Rectal smooth muscle tissue (tissue), 1 donor: ENCODE measurements around the gene HPS1.

Experiments used
- H3K27ac ChIP-seq: one replicate; pipeline ENCODE4 v1.7.0; 2013; ENCODE audit warnings: low read depth, low read length, inconsistent platforms
- H3K27me3 ChIP-seq: one replicate; pipeline ENCODE4 v1.7.0; 2013; ENCODE audit warnings: low read length; ENCODE audit not compliant: control insufficient read depth, insufficient read depth
- H3K36me3 ChIP-seq: one replicate; pipeline ENCODE4 v1.7.0; 2013; ENCODE audit warnings: low read length; ENCODE audit not compliant: control insufficient read depth, insufficient read depth
- H3K4me1 ChIP-seq: one replicate; pipeline ENCODE4 v1.7.0; 2013; ENCODE audit warnings: low read length; ENCODE audit not compliant: control insufficient read depth, insufficient read depth
- H3K4me3 ChIP-seq: one replicate; pipeline ENCODE4 v1.7.0; 2013; ENCODE audit warnings: low read length
- H3K9ac ChIP-seq: one replicate; pipeline ENCODE4 v1.7.0; 2013; ENCODE audit warnings: low read length

HPS1 gene

DNA sequence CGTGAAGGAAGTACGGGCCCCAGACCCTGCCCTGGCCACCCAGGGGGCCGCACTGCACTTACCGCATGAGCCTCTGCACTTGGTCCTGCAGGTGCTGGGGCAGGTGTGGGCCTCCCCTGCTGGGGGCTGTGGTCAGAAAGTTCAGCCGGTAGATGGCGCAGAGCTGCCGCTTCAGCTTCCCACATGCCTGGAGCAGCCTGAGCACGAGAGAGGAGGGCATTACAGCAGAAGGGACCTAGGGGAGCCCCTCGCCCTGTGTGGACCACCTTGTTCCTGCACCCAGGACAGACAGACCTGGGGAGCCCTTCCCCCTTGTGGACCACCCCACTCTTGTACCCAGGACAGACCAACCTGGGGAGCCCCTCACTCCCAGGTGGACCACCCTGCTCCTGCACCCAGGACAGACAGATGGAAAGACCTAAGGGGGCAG, 23.0 kb downstream of the HPS1 start:
- Histone ChIP-seq H3K4me3 (no peak overlapping the region), H3K9ac (no peak overlapping the region), H3K27me3 (no peaks in the 10 kb centered on the region), H3K36me3 (peaks cover 18% of the 10 kb centered on the region), H3K4me1 (no peaks in the 10 kb centered on the region), H3K27ac (no peak overlapping the region)

DNA sequence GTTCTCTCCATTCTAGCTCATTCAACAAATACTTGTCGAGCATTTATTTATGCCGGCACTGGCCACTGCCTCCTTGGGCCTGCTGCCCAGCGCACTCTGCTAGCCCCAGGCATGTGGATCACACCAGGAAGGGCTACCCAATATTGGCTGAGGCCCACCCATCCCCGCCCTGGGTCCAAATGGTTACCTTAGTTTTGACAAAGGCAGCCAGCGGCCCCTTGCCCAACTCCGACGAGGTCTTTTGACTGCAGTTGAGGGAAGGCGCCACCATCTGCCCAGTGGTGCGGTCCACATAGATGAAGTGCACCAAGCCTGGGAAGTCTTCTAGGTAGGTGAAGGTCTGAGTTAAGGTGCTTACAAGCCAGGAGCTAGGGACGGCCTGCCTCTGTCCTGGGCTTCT, 24.6 kb downstream of the HPS1 start:
- H3K4me1 ChIP-seq: no peaks in the 10 kb centered on the region
- no peak overlapping the region for H3K27ac ChIP-seq
- H3K36me3 ChIP-seq: peaks cover 25% of the 10 kb centered on the region
- H3K4me3 ChIP-seq: no peak overlapping the region
- H3K27me3 ChIP-seq: no peaks in the 10 kb centered on the region
- H3K9ac ChIP-seq: no peak overlapping the region

DNA sequence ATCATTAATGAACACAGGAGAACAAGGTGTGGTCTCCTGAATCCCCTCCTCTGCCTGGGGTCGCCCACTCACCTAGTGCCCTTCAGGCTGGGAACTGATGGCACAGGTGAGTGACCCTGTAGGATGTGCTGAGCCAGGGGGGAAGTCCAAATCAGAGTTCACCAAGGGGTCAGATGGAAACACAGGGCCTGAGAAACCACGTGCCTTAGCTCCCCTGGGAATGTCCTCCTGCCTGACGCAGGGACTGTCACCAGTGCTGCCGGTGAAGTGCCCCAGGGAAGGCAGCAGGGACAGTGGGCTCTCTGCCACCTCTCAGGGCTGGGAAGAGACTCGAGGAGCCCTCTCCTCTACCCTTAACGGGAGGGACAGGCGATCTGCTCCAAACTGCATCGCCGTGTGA, 25.9 kb downstream of the HPS1 start:
- peaks cover under 1% of the 10 kb centered on the region for H3K4me1 ChIP-seq
- no peak overlapping the region for H3K27ac ChIP-seq
- peaks cover 27% of the 10 kb centered on the region for H3K36me3 ChIP-seq
- no peaks in the 10 kb centered on the region for H3K27me3 ChIP-seq
- no peak overlapping the region for H3K4me3 ChIP-seq
- H3K9ac ChIP-seq: no peak overlapping the region

DNA sequence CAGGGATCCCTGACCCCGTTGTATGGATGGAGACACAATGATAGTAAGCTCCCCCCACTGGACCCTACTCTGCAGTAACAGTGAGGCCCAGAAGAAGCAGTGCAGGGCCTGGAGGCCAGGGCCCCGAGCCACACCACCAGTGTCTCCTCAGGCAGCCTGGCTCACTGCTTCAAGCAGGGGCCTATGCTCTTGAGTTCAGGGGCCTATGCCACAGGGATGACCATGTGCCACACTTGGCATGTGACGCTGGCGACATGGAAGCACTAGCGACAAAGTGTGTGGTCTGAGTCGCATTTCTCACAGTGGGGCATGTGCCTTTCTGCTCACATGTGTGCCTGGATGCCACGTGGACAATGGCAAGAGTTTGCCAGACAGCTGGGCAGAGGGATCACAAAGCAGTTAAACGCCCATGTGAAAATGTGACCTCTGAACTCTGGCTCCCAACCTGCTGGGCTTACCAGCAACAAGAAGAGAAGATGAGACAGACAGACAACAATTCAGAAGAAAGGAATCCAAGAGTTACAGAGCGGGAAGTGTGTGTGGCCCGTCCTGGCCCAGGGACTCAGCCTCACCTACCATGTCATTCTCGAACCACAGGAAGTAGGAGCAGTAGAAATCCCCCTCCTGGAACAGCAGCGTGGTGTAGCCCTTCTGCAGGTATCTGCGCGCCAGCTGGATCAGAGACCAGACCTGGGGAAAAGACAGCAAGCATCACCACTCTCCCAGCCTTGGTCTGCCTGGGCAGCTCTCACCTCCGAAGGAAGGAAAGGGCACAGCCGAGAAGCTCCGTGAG, 27.1 kb downstream of the HPS1 start:
- Histone ChIP-seq H3K27me3 (no peaks in the 10 kb centered on the region), H3K27ac (no peak overlapping the region), H3K36me3 (peaks cover 25% of the 10 kb centered on the region)

DNA sequence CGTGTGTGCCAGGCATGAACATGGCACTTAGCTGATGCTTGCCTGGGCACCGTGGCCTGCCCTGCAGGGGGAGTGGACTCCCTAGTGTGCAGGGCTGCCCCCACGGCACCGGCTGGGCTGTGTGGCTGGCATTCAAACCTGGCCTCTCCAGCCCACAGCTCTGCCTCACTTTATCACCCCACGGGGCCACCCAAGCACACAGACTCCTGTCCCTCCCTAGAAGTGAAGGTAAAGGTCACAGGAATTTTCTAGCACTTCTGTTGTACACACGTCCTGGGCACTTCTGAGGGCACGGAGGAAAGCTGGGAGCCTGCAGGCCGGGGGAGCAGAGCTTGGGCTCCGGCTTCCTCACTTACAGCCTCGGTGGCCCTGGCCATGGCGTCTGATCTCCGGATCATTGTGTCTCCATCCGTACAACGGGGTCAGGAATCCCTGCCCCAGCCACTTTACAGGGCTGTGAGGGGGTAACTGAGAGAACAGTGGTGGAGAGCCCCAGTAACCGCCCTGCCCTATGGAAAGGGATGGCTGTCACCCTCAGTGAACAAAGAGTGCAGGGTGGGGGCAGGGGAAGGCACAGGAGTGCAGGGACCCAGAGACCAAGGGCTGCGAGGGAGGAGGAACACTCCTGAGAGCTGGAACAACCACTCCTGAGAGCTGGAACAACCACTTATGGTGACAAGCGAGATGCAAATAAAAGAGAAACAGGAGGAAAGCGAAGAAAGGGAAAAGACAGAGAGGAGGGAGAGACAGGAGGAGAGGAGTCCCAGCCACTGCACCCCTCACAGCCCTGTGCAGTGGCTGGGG, 27.9 kb downstream of the HPS1 start:
- Histone ChIP-seq H3K9ac (no peak overlapping the region), H3K36me3 (peaks cover 25% of the 10 kb centered on the region), H3K27ac (no peak overlapping the region), H3K4me3 (no peak overlapping the region), H3K27me3 (no peaks in the 10 kb centered on the region), H3K4me1 (peaks cover 7% of the 10 kb centered on the region)

More for the DNA sequence above, 27.1 kb downstream of the HPS1 start:
- Histone ChIP-seq H3K9ac (no peak overlapping the region), H3K4me3 (no peak overlapping the region), H3K4me1 (peaks cover 7% of the 10 kb centered on the region)

DNA sequence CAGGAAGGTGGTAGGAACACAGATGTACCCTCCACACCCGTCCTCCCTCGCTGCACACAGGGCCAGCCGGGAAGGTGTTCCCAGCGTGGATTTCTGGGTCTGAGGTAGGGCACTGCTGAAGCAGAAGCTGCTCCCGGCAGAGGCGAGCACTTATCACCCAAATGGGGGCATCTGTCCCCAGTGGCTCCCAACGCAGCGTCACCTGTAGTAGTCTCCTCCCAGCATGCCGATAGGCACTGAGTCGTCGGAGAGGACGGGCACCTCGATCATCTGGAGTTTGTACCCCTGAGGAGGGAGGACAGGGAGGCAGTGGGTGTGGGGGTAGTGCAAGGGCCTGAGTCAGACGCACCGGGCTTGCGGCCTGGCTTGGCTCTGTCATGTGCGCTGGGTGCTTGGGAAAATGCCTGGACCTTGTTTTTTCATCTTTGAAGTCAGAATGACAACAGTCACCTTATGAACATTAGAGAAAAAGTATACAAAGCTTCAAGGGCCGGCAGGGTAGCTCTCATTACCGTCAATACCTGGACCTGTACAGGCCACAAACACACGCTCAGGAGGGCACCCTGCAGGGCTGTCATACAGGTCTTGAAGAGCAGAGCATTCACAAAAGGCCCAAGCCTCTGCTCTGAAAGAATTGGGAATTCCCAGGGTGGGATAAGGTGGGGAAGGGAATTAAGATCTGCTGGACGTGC, 28.6 kb downstream of the HPS1 start:
- Histone ChIP-seq H3K36me3 (peaks cover 25% of the 10 kb centered on the region), H3K4me1 (peaks cover 7% of the 10 kb centered on the region), H3K27ac (no peak overlapping the region), H3K4me3 (no peak overlapping the region), H3K27me3 (no peaks in the 10 kb centered on the region), H3K9ac (no peak overlapping the region)

DNA sequence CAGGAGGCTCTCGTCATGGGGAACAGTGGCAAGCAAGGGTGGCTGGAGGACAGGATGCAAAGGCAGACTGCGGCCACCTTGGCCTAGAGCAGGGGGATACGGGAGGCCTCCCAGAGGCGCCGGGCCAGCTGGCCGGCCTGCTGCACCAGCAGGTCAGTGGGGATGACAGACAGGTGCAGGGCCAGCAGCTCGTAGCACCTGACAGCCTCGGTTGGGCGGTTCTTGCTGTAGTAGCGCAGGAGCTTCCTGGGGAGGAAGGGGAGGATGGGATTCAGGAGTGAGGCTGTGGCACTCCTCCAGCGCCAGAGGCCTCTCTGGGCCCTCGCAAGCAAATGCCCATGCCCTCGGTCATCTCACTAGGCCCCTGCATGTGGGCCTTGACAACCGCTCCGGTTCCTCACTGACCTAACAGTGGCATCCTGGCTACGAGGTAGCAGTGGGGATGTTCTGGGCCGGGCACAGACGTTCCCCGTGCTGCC, 29.2 kb downstream of the HPS1 start:
- Histone ChIP-seq H3K4me3 (no peak overlapping the region), H3K27ac (no peak overlapping the region), H3K27me3 (no peaks in the 10 kb centered on the region), H3K9ac (no peak overlapping the region), H3K36me3 (peaks cover 25% of the 10 kb centered on the region), H3K4me1 (peaks cover 7% of the 10 kb centered on the region)

DNA sequence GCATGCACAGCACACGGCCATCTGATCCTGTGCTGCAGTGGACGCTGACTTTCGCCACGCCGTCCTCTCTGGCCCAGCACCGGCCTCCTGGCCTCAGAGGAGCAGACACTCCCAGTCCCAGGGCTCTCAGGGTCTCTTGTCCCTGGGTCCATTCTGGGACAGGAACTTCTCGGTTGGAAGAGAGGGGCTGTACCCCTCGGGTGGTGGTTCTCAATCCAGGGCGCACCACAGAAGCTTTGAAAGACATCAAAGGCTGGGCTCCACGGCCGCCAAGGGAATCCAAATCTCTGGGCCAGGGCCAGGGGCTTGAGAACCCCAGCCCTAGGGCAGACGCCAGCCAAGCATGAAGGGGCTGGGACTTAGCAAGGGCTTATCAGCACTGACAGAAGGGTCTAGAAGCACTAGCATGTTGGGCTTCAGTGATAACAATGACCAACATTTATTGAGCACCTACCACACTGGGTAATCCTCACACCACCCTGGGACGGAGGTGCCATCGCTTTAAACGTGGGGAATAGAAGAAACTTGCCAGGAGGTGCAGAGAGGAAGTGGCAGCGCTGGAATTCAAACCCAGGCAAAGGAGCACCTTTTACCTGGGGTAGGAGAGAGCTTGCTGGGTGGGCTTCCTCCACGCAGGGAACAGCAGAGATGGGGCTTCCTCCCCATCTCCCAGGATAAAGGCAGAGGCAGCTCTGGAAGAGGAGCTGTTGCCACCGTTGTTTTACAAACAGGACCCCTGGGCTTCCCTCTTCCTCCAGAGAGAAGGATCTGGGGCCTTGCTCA, 29.9 kb downstream of the HPS1 start:
- Histone ChIP-seq H3K27ac (no peak overlapping the region), H3K36me3 (peaks cover 25% of the 10 kb centered on the region)

DNA sequence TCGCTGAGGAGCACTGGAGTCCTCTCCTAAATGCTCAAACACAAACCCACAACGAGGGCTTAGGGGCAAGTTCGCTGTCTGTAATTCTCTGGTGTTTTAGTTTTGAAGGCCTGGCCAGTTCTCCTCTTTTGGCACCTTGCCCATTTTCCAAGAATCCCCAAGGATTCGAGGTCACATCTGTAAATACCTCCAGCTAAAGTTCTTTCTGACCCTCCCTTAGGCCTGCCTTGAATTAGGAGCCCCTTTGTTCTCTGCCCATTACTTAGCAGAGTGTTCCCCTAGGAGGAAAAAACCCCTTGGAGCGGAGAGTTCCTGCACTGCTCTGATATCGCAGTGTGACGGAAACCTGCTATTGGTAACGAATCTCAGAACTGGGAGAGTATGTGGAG, 31.0 kb downstream of the HPS1 start:
- Histone ChIP-seq H3K4me1 (peaks cover 7% of the 10 kb centered on the region), H3K36me3 (peaks cover 22% of the 10 kb centered on the region), H3K9ac (no peak overlapping the region), H3K27ac (peak overlapping the region; percentile 76), H3K27me3 (no peaks in the 10 kb centered on the region), H3K4me3 (no peak overlapping the region)

More for the DNA sequence above, 29.9 kb downstream of the HPS1 start:
- Histone ChIP-seq H3K9ac (no peak overlapping the region), H3K27me3 (no peaks in the 10 kb centered on the region), H3K4me1 (peaks cover 7% of the 10 kb centered on the region), H3K4me3 (no peak overlapping the region)

DNA sequence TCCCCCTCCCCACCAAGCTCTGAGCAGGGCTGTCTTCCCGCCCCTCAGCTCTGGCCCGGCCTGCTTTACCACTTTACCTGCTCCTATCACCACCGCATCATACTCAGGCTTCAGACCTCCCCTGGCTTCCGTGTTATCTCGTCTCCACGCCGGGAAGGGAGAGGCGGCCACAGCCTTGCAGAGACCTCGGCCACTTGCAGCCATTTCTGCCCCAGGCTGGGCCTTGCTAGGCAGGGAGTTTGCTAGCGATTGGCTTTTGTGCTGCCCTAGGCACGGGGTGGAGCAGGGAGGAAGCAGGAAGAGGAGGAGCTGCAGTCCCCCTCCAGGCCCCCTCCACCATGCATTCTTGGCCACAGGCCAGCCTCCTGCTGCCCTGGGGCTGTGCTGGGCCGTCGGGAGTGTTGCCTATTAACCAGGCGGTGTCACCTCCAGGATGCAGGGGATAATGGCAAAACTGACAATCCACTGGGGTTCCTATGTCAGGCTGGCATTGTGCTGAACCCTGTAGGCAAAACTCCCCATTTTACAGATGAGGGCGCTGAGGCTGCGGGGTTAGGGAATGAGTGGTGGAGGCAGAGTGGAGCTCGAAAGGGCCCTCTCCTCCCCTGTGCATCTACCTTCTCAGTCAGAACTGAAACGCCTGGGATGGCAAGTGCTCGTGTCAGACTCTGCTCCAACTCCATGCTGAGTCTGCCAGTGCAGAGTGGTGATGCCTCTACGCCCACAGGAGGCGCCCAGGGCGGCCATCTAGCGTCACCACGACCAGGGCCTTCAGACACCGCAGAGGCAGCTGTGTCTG, 31.6 kb downstream of the HPS1 start, which contains the start of gene PYROXD2:
PYROXD2 (minus strand) TSS at position 251 of the 799 bp plus-strand sequence; CDS start at position 204, 47 bp downstream.
- Histone ChIP-seq H3K27me3 (no peaks in the 10 kb centered on the region), H3K36me3 (peaks cover 21% of the 10 kb centered on the region), H3K4me1 (peaks cover 7% of the 10 kb centered on the region), H3K27ac (peak within 1 kb of the TSS; percentile 76), H3K4me3 (peak within 1 kb of the TSS; percentile 75), H3K9ac (peak within 1 kb of the TSS; percentile 10)

DNA sequence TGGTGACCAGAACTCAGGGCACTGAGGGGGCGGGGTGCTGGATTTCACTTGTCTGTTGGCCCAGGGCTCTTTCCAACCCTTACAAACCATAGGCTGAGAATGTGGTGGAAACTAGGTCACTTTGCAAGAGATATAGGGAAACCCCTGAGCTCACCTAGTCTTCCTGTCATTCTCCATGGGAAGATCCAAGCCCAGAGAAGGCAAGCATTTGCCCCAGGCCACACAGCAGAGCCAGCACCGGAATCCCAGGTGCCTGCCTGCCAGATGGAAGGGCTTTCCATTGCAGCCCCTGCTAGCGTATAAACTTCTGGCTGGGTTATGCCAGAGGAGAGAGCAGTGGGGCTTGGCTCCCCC, 32.2 kb downstream of the HPS1 start:
- peaks cover 7% of the 10 kb centered on the region for H3K4me1 ChIP-seq
- no peaks in the 10 kb centered on the region for H3K27me3 ChIP-seq
- peak overlapping the region; percentile 10 for H3K9ac ChIP-seq
- peak overlapping the region; percentile 76 for H3K27ac ChIP-seq
- peaks cover 20% of the 10 kb centered on the region for H3K36me3 ChIP-seq
- H3K4me3 ChIP-seq: peak overlapping the region; percentile 75
